ENCODE measurements around the gene COL24A1. TPM values are rescaled to one million over a fixed set of nuclear protein-coding genes. Genes with fewer than 3 reads are reported as not detected.
"Not testable (repeated sequence)": the region's sequence is repeated elsewhere in the genome, so short reads cannot be mapped to it uniquely, and the experiment has no call there.

Gene COL24A1
- polyA plus RNA-seq, 1 donor (not counting 4 experiments of a cell fraction or from before 2014, with no cell fraction given) = not detected

GRCh38 chr1:86082183-86082582, 74.4 kb downstream of the COL24A1 start:
- no peak overlapping the region for H3K27ac ChIP-seq (ENCODE audit: control insufficient read depth, insufficient read depth, low read length)
- dilution Hi-C loops (cut with MboI; ENCODE audit: extremely low pct_ligation_motif_present, low sequenced_read_pairs) = no loop called here
- no peak overlapping the region for H3K9ac ChIP-seq (ENCODE audit: control insufficient read depth, extremely low read depth, insufficient read depth, low read length)
- H3K4me1 ChIP-seq (ENCODE audit: control insufficient read depth, extremely low read depth, insufficient read depth, low read length) = no peaks in the 10 kb centered on the region
- no peaks in the 10 kb centered on the region for H4K20me1 ChIP-seq (ENCODE audit: control insufficient read depth, extremely low read depth, insufficient read depth, low read length)
- peak in 2 of 3 experiments; percentile 33 to 40 for TF ChIP-seq CTCF (optimal IDR thresholded peaks at IDR 0.05 in 1 of 3, IDR thresholded peaks at IDR 0.05 in 1 of 3, conservative IDR thresholded peaks at IDR 0.05 in 1 of 3; ENCODE audit: extremely low read depth in 1 of 3, insufficient read depth in 2 of 3, low read length in 3 of 3)
- no peak for TF ChIP-seq EZH2 (IDR thresholded peaks at IDR 0.05; ENCODE audit: low read length)
- no peak overlapping the region for H2AFZ ChIP-seq (ENCODE audit: control insufficient read depth, low read length)
- no peaks in the 10 kb centered on the region for H3K9me3 ChIP-seq (ENCODE audit: control insufficient read depth, low read depth, low read length)
- DNase-seq (ENCODE audit: low read depth, low spot score) (no peak), FAIRE-seq (no peak)
- no peak overlapping the region for H3K4me3 ChIP-seq (ENCODE audit: control insufficient read depth in 2 of 3, extremely low read depth in 1 of 3, insufficient read depth in 2 of 3, low read depth in 1 of 3, low read length in 3 of 3)
- H3K36me3 ChIP-seq (ENCODE audit: control insufficient read depth in 2 of 2, extremely low read depth in 1 of 2, insufficient read depth in 2 of 2, low read length in 2 of 2) = no peaks in the 10 kb centered on the region
- no peaks in the 10 kb centered on the region for H3K27me3 ChIP-seq (ENCODE audit: control insufficient read depth, extremely low read depth, insufficient read depth, low read length)
- no peaks in the 10 kb centered on the region for H3K9me1 ChIP-seq (ENCODE audit: control insufficient read depth, extremely low read depth, insufficient read depth, low read length)
- no peaks in the 10 kb centered on the region for H3K79me2 ChIP-seq (ENCODE audit: control insufficient read depth, insufficient read depth, low read length)
- no peak overlapping the region for H3K4me2 ChIP-seq (ENCODE audit: control insufficient read depth, extremely low read depth, insufficient read depth, low read depth, low read length)

- H3K79me2 ChIP-seq (ENCODE audit: control insufficient read depth, insufficient read depth, low read length); H3K27ac ChIP-seq (ENCODE audit: control insufficient read depth, insufficient read depth, low read length); dilution Hi-C loops (cut with MboI; ENCODE audit: extremely low pct_ligation_motif_present, low sequenced_read_pairs); H3K9me1 ChIP-seq (ENCODE audit: control insufficient read depth, extremely low read depth, insufficient read depth, low read length); H4K20me1 ChIP-seq (ENCODE audit: control insufficient read depth, extremely low read depth, insufficient read depth, low read length); H3K27me3 ChIP-seq (ENCODE audit: control insufficient read depth, extremely low read depth, insufficient read depth, low read length); H3K9me3 ChIP-seq (ENCODE audit: control insufficient read depth, low read depth, low read length); H3K4me3 ChIP-seq (ENCODE audit: control insufficient read depth in 2 of 3, extremely low read depth in 1 of 3, insufficient read depth in 2 of 3, low read depth in 1 of 3, low read length in 3 of 3); H3K4me1 ChIP-seq (ENCODE audit: control insufficient read depth, extremely low read depth, insufficient read depth, low read length); H3K36me3 ChIP-seq (ENCODE audit: control insufficient read depth in 2 of 2, extremely low read depth in 1 of 2, insufficient read depth in 2 of 2, low read length in 2 of 2); H2AFZ ChIP-seq (ENCODE audit: control insufficient read depth, low read length); H3K9ac ChIP-seq (ENCODE audit: control insufficient read depth, extremely low read depth, insufficient read depth, low read length); DNase-seq (ENCODE audit: low read depth, low spot score); FAIRE-seq; H3K4me2 ChIP-seq (ENCODE audit: control insufficient read depth, extremely low read depth, insufficient read depth, low read depth, low read length): not testable (repeated sequence)
Observed at GRCh38 chr1:86072474-86072873, 84.1 kb downstream of the COL24A1 start.

- FAIRE-seq; H3K36me3 ChIP-seq (ENCODE audit: control insufficient read depth in 2 of 2, extremely low read depth in 1 of 2, insufficient read depth in 2 of 2, low read length in 2 of 2); H3K79me2 ChIP-seq (ENCODE audit: control insufficient read depth, insufficient read depth, low read length); H3K27ac ChIP-seq (ENCODE audit: control insufficient read depth, insufficient read depth, low read length); H3K9me1 ChIP-seq (ENCODE audit: control insufficient read depth, extremely low read depth, insufficient read depth, low read length); H4K20me1 ChIP-seq (ENCODE audit: control insufficient read depth, extremely low read depth, insufficient read depth, low read length); H2AFZ ChIP-seq (ENCODE audit: control insufficient read depth, low read length); H3K9ac ChIP-seq (ENCODE audit: control insufficient read depth, extremely low read depth, insufficient read depth, low read length); dilution Hi-C loops (cut with MboI; ENCODE audit: extremely low pct_ligation_motif_present, low sequenced_read_pairs); DNase-seq (ENCODE audit: low read depth, low spot score); H3K27me3 ChIP-seq (ENCODE audit: control insufficient read depth, extremely low read depth, insufficient read depth, low read length); H3K4me3 ChIP-seq (ENCODE audit: control insufficient read depth in 2 of 3, extremely low read depth in 1 of 3, insufficient read depth in 2 of 3, low read depth in 1 of 3, low read length in 3 of 3); H3K4me2 ChIP-seq (ENCODE audit: control insufficient read depth, extremely low read depth, insufficient read depth, low read depth, low read length); H3K9me3 ChIP-seq (ENCODE audit: control insufficient read depth, low read depth, low read length); H3K4me1 ChIP-seq (ENCODE audit: control insufficient read depth, extremely low read depth, insufficient read depth, low read length): not testable (repeated sequence)
Observed at GRCh38 chr1:86071870-86072269, 84.7 kb downstream of the COL24A1 start.

All from keratinocyte (primary cell).